IPS-NIHi11 (cell line): ENCODE results near the gene RCE1.

Source experiments
- DNase-seq: peaks from one replicate; pipeline ENCODE4 v3.0.0; 2012; ENCODE audit warnings: mixed read lengths, low spot score

The RCE1 gene

DNA sequence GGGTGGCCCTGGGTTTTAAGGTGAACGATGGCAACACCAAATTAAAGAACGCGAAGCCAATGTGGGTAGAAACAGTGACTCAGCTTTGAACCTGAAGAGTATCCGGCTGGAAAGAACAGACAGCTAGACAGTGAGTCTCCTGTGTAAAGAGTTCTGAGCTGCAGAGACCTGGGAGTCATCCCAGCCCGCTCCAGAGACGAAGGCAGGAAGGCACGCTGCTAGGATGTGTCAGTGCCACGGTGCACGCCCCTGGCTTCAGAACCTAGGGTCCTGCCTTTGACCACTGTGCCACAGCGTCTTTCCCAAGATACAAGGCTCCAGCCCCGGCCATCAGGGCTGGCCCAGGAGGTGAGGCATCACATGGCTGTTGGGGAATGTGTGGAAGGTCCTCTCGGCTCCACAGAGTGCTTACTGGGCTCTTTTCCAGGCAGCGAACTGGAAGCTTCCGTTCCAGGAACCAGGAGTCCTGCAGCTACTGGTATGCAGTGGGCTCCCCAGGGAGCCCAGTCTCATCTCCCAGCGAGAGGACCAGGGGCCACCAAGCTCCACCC, 43.5 kb downstream of the RCE1 start:
- DNase-seq: peak; percentile 53

DNA sequence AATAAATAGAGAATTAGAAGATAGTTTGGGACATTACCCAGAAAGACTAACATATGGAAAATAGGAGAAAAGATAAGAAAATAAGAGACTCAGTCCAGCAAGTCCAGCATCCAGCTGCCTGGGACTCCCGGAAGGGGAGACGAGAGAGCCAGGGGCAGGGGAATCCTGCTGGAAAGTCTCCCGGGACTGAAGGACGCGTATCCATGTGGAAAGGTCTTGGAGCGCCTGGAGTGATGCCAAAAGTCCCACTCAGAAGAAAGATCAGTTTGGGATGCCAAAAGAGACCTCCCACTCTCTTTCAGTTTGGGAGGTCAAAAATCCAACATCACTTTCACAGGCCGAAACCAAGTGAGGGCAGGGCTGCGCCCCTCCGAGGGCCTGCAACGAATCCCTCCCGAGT, 44.3 kb downstream of the RCE1 start:
- DNase-seq: no peak

DNA sequence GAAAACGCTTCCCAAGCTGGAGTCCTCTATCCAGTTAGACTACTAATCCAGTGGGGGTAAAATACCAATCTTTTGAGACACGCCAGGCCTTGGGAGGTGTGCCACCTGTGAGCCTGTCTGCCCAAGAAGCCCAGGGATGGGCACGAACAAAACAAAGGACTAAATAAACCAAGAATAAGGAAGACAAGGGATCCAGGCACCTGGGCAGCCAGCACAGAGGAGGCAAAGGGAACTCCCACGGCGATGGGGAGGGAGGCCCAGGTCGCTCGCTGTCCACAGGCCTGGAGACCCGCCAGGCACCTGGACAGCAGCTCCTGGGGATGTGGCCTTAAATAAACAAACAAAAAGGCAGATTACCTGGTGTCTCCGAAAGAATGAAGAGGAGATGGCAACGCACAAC, 45.0 kb downstream of the RCE1 start:
- DNase-seq: no peak

GRCh38 chr11:66889960-66890359, 46.7 kb downstream of the RCE1 start:
- no peak for DNase-seq

DNA sequence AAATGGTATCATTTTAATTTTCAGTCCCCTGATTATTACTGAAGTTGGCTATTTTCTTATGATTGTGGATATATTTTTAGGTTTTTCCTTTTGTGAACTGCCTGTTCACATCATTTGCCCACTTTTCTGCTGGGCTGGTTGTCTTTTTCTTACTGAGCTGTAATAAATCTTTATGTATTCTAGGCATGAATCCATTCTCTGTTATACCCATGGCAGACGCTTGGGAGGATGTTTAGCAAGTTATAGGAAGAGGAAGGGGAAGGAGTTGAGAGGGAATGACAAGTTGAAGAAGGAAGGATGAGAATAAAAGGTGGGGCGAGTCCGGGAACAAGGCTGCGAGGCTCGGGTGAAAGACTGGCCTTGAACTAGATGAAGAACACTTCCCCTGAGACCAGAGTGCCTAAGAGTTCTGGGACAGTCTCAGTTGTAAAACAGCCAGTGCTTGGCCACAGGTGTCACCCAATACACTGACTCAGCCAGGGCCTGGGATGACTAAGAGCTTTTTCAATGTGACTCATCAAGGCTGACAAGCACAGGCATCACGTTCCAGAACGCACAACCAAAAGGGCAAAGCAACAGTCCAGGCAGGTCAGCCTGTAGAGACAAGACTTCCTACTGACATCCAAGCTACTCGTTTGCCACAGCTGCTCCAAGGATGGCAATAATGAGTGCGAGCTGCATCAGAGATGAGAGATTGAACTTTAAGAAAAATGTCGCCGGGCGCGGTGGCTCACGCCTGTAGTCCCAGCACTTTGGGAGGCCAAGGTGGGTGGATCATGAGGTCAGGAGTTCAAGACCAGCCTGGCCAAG, 48.8 kb downstream of the RCE1 start:
- peak; percentile 51 for DNase-seq

GRCh38 chr11:66892911-66893310, 49.7 kb downstream of the RCE1 start:
- no peak for DNase-seq

DNA sequence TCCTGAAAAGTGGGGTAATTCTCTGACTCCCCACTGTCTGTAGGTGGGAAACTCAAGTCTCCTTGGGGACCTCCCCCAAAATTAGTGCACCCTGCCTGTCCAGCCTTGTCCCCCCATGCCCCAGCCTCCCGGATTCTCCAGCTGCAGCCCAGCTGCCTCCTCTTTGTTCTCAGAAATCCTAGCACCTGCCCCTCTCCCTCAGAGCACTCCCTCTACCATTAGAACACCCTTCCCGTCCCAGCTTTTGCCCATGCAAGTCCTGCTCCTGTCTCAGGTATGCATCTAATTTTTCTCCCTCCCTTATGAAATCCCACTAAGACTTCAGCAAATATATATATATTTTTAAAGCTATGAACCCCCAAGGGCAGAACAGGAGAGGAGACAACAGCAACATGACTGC, 50.9 kb downstream of the RCE1 start:
- DNase-seq: no peak
